HG03095 (cell line): Measurements from ENCODE around the gene ZNF90.
"Not testable (repeated sequence)": the region's sequence is repeated elsewhere in the genome, so short reads cannot be mapped to it uniquely, and the experiment has no call there.

Experiments used
- ATAC-seq: cut with Tn5 transposase; IDR thresholded peaks from one replicate; pipeline ENCODE4 v1.9.1; 2021; ENCODE audit warnings: moderate library complexity; ENCODE audit not compliant: unreplicated experiment

ZNF90 gene

GRCh38 chr19:20102097-20102496 lies 24.3 kb downstream of the ZNF90 start:
- ATAC-seq = no peak

GRCh38 chr19:20103091-20103740 lies 25.4 kb downstream of the ZNF90 start:
- ATAC-seq = no peak

DNA sequence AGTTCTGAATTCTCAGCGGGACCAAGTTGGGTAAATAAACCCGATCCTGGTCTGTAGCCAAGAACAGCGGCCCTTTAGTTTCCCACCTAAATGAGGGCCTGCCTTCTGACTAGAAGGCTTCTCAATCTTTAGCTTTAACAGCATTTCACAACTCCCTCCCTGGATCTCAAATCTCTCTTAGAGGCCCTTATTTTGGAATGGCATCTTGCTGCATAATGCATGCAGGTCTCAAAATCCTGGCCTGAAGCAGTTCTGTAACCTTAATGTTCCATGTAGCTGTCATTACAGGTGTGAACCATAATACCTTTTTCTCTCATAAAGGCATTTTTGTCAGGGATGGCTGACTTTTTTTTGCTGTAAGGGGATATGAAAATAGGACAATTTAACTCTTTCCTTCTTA lies 29.5 kb downstream of the ZNF90 start:
- no peak for ATAC-seq

DNA sequence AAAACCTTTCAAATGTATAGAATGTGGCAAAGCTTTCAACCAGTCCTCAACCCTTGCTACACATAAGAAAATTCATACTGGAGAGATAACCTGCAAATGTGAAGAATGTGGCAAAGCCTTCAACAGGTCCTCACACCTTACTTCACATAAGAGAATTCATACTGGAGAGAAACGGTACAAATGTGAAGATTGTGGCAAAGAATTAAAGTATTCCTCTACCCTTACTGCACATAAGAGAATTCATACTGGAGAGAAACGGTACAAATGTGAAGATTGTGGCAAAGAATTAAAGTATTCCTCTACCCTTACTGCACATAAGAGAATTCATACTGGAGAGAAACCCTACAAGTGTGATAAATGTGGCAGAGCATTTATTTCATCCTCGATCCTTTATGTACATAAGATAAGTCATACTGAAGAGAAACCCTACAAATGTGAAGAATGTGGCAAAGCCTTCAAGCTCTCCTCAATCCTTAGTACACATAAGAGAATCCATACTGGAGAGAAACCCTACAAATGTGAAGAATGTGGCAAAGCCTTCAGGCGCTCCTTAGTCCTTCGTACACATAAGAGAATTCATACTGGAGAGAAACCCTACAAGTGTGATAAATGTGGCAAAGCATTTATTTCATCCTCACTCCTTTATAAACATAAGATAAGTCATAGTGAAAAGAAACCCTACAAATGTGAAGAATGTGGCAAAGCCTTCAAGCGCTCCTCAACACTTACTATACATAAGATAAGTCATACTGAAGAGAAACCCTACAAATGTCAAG lies 40.5 kb downstream of the ZNF90 start:
- not testable (repeated sequence) for ATAC-seq

GRCh38 chr19:20124879-20125278 lies 47.1 kb downstream of the ZNF90 start:
- no peak for ATAC-seq

- not testable (repeated sequence) for ATAC-seq
Measured at GRCh38 chr19:20132933-20133332, 55.1 kb downstream of the ZNF90 start.

DNA sequence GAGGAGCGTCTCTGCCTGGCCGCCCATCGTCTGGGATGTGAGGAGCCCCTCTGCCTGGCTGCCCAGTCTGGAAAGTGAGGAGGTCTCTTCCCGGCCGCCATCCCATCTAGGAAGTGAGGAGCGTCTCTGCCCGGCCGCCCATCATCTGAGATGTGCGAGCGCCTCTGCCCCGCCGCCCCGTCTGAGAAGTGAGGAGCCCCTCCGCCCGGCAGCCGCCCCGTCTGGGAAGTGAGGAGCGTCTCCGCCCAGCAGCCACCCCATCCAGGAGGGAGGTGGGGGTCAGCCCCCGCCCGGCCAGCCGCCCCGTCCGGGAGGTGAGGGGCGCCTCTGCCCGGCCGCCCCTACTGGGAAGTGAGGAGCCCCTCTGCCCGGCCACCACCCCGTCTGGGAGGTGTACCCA lies 59.9 kb downstream of the ZNF90 start:
- ATAC-seq = not testable (repeated sequence)

- ATAC-seq = no peak
Measured at GRCh38 chr19:20151617-20152145, 73.9 kb downstream of the ZNF90 start.

GRCh38 chr19:20152506-20152905 lies 74.7 kb downstream of the ZNF90 start:
- not testable (repeated sequence) for ATAC-seq

DNA sequence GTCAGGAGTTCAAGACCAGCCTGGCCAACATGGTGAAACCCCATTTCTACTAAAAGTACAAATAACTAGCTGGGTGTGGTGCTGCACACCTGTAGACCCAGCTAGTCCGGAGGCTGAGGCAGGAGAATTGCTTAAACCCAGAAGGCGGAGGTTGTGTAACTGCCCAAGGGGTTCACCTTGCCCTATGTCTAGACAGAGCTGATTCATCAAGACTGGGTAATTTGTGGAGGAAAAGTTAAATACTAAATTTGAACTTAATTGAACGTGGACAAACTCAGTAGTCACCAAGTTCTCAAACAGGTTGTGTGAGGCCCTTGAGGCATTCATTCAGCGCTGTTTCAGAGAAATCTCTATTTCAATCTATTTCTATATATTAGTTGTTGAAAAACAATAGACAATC lies 75.5 kb downstream of the ZNF90 start:
- ATAC-seq = no peak

GRCh38 chr19:20154636-20155035 lies 76.8 kb downstream of the ZNF90 start:
- ATAC-seq = no peak

DNA sequence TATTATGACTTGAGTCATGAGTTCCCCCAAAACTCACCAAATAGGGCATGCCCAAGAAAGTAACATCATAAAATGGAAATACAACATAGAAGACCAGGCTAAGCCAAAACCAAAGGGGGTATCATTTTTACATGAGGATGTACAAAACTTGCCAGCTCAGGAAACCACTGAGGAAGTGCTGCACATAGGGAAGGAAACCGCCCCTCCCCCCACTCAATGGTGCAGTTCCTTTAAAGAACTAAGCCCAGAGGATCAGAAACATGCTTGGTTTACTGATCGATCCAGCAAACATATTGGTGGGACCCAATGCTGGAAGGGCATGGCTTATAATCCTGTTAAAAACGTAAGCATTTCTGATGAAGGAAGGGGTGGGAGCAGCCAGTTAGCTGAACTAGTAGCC lies 85.0 kb downstream of the ZNF90 start:
- ATAC-seq = no peak

- ATAC-seq = no peak
Measured at GRCh38 chr19:20164456-20164855, 86.7 kb downstream of the ZNF90 start.

- no peak for ATAC-seq
Measured at GRCh38 chr19:20165971-20166592, 88.3 kb downstream of the ZNF90 start.

DNA sequence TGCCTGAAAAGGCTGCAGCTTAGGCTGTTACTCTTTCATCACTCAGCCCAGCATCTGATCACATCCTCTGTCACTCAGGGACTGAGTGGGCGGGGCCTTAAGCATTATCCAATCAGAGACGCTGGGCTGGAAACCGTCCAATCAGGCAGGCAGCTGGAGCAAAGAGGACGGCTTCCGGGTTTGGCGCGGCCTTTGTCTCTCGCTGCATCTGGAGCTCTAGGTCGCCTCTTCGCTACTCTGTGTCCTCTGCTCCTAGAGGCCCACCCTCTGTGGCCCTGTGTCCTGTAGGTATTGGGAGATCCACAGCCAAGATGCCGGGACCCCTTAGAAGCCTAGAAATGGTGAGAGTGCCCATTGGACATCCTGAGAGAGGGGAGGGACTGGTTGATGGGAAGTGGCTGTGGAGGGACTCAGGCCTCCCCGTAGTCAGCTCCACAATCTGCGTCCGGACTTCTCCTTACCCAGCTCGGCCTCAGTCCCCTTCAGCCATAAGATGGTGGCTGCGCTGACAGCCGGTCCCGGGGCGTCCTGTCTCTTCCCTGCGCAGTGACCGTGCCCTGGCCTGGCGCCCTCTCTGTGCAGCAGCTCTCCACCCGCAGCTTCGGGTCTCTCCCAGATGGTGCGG lies 89.3 kb downstream of the ZNF90 start, which contains the start of gene ZNF486:
ZNF486 (plus strand) TSS at position 195 of the 625 bp plus-strand sequence; CDS start at position 312, 117 bp downstream.
- peak; percentile 82 for ATAC-seq

GRCh38 chr19:20167651-20168122 lies 89.9 kb downstream of the ZNF90 start:
- ATAC-seq = no peak
